Lower leg skin (tissue), 4 donors: ENCODE measurements around the gene DKC1. TPM values are rescaled to one million over a fixed set of nuclear protein-coding genes. Genes with fewer than 3 reads are reported as not detected.

Experiments
- DNase-seq, 2 donors: peaks; one replicate each; pipeline ENCODE4 v3.0.0-alpha.2; 2019; ENCODE audit warnings: low spot score in 2 of 2
- H3K4me3 ChIP-seq: fragments of 200-600 bp; sonication (generic); 2 replicates; pipeline ENCODE4 v1.5.1; 2017; ENCODE audit warnings: mild to moderate bottlenecking, low read depth; ENCODE audit not compliant: poor library complexity, severe bottlenecking
- POLR2A ChIP-seq, 2 donors: fragments of 450-650 bp; IDR thresholded peaks; one replicate each; pipeline ENCODE4 v1.6.1; 2016 to 2017; ENCODE audit warnings: antibody characterized with exemption in 2 of 2, mild to moderate bottlenecking in 1 of 2, moderate library complexity in 1 of 2
- WGBS, 2 donors: methylation state at CpG; one replicate each; pipeline ENCODE4 v1.1.5; 2018; 5-methylcytosine and 5-hydroxymethylcytosine counted together
- intact Hi-C: fragments of 100-400 bp; cut with DNase I; formaldehyde crosslinking; loops from one replicate; pipeline ENCODE4 v1.15.0; 2023; ENCODE audit warnings: low total_unique reads
- total RNA-seq, 4 donors: library from RNA; depleted of rRNA; stranded (reverse); fragments of >200 nt; gene quantifications; one replicate each; pipeline ENCODE4 v1.1.0, GENCODE V29; 2016
- TF ChIP-seq, protein P1 (sequence below), 3 donors: fragments of 450-650 bp; IDR thresholded peaks; one replicate each; pipeline ENCODE4 v1.5.1; 2016; ENCODE audit warnings: antibody characterized with exemption in 3 of 3, mild to moderate bottlenecking in 3 of 3, moderate library complexity in 2 of 3

Gene DKC1
- total RNA-seq: 10 to 100 TPM; 25.8 to 33.9 (median 29.3) TPM

DNA sequence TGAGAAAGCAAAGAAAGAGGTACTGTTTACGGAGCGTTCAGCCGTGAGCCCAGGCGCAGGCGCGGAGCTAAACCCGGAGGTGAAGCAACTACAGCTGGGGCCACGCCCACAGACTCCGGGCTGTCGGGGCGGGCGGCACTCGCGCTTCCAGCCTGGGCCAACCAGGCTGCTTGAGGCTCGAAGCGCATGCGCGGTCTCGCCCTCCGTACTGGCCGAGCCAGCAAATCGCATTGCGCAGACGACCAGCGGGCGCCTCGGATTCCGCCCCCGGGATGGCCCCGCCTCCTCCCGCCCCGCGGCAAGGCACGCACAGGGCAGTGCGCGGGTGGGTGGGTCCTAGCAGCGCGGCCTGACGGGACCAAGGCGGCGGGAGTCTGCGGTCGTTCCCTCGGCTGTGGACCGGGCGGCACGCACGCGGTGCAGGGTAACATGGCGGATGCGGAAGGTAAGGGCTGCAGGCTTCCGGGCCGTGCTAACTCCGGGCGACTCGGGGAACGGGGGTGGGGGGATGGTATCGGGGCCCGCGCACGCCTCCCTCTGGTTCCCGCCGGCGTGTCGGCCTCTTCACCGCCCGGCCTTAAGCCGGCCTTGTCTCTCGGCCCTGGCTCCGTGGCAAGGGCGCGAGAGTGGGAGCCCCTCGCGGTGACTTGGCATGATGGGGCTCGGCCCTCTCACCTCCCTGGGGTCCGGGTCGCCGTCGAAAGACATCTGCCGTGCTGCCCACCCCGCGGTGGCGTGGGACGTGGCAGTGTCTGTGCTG lies at the start of gene DKC1:
TSS of gene DKC1 (plus strand) at position 328 of the 760 bp plus-strand sequence. CDS start at position 430, 102 bp downstream.
- WGBS, 2 donors: 0 to 60% methylated on average over 13 to 69 of the region's 84 CpGs
- DNase-seq: peak; percentile 90 to 98
- intact Hi-C loops: no loop called here
- H3K4me3 ChIP-seq: peak within 1 kb of the TSS; percentile 56
- no peak for TF ChIP-seq POLR2A (IDR thresholded peaks at IDR 0.05)
- TF ChIP-seq, protein P1, sequence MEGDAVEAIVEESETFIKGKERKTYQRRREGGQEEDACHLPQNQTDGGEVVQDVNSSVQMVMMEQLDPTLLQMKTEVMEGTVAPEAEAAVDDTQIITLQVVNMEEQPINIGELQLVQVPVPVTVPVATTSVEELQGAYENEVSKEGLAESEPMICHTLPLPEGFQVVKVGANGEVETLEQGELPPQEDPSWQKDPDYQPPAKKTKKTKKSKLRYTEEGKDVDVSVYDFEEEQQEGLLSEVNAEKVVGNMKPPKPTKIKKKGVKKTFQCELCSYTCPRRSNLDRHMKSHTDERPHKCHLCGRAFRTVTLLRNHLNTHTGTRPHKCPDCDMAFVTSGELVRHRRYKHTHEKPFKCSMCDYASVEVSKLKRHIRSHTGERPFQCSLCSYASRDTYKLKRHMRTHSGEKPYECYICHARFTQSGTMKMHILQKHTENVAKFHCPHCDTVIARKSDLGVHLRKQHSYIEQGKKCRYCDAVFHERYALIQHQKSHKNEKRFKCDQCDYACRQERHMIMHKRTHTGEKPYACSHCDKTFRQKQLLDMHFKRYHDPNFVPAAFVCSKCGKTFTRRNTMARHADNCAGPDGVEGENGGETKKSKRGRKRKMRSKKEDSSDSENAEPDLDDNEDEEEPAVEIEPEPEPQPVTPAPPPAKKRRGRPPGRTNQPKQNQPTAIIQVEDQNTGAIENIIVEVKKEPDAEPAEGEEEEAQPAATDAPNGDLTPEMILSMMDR (IDR thresholded peaks at IDR 0.05): no peak

DNA sequence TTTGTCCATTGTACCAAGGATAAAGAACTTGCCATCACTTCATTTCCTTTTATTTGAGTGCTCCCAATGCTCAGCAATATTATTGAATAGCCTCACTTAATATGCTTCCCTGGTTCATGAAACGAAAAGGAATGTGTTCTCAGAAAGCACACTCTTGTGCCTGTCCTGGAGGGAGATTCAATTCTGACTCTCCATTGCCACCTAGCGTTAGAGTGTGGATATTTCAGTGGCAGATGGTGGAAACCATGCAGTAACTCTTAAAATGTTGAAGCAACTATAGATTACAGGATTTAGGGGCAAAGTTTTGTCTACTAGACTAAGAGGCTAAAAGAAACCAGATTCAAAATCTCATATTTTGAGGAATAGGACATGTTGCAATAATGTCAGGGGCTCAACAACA lies 47.7 kb upstream of the DKC1 start:
- no peak overlapping the region for H3K4me3 ChIP-seq
- TF ChIP-seq, protein P1 (IDR thresholded peaks at IDR 0.05): no peak
- TF ChIP-seq POLR2A (IDR thresholded peaks at IDR 0.05): no peak
- WGBS, 2 donors: 0 to 3% methylated on average over 2 of the region's 2 CpGs
- intact Hi-C loops: no loop called here
- DNase-seq: no peak

DNA sequence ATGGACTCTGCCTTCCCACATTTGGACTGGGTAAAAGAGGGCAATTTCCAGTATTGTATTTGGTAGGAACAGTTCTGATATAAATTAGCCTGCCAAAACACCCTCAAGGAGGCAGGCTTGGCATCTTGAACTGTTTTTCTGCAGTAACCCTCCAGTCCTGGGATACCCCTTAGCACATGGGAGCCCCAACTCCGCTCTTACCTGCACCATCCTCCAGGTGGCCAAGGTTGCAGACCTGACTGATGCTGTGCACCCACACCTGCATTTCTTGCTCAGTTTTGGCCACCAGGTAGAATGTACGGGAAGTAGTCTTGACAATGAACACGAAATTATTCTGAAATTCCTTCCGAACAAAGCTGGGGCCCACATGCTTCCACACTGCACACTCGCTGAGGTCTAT lies 46.8 kb upstream of the DKC1 start:
- no peak overlapping the region for H3K4me3 ChIP-seq
- WGBS, 2 donors: 78 to 88% methylated on average over 5 of the region's 5 CpGs
- no peak for TF ChIP-seq POLR2A (IDR thresholded peaks at IDR 0.05)
- no peak for DNase-seq
- intact Hi-C loops: no loop called here

DNA sequence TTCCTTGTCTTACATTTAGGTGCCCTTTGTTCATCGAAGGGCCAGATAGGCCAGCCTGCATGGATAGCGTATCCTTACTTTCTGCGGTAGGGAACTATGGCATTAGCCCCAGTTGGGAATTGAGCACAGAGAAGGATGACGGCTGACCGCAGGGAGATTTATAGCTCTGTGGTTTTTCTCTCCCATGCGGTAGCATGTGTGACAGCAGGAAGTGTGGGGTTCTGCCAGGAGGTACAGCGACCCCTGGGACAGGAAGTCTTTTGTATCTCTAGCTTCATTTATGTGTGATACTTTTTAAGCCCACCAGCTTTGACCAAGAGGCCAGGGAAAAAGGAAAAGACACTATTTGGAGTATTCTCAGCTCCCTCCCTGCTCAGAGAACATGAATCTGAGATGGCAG lies 44.8 kb upstream of the DKC1 start:
- no peak overlapping the region for H3K4me3 ChIP-seq
- intact Hi-C loops: loop anchor here (2.0 kb wide), 1 partner anchor 29 kb away; no protein-coding TSS in a partner anchor
- WGBS, 2 donors: 31 to 57% methylated on average over 4 to 7 of the region's 7 CpGs
- no peak for DNase-seq
- TF ChIP-seq, protein P1 (IDR thresholded peaks at IDR 0.05): no peak
- no peak for TF ChIP-seq POLR2A (IDR thresholded peaks at IDR 0.05)

DNA sequence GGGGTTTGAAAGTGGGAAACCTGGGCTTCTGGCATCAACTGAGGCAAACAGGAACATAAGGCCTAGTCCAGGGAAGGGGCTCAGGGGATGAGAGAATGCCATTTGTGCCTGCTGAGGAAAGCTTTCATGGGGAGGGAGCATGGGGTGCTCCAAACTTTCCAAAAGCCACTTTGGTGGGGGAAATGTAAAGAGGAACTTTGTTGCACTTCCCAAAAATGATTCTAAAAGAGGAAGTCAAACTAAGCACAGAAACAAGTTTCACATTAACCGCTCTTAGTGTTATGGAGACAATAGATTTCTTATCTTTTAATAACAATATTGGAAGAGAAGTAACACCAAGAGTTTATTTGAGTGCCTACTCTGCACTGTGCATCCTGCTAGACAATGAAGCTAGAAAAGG lies 44.0 kb upstream of the DKC1 start:
- intact Hi-C loops: loop anchor here (2.0 kb wide), 1 partner anchor 28 kb away; no protein-coding TSS in a partner anchor
- DNase-seq: no peak
- TF ChIP-seq POLR2A (IDR thresholded peaks at IDR 0.05): no peak
- TF ChIP-seq, protein P1 (IDR thresholded peaks at IDR 0.05): no peak
- WGBS, 2 donors: 63 to 78% methylated on average over 1 of the region's 1 CpG
- no peak overlapping the region for H3K4me3 ChIP-seq

DNA sequence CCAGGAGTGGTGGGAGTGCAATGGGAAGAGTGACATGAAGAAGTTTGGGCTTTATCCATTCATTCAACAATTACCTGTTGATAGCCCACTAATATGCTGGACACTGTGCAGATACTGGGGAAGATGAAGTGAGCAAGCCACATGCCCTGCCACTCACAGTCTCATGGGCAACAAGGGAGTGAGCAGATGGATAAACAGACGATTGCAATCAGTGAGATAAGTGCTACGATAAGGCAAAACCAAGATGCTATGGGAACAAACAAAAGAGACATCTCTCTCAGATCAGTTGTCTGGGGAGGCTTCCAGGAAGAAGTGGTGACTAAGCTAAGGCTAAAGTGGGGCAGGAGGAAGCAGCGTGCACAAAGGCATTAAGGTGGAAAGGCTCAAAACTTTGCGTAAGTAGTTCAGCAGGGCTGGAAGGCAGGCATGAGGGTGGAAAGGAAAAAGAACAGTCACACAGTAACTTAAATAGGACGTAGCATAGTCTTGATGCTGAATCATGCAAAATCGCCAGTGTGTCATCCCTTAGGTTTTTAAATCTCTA lies 43.5 kb upstream of the DKC1 start:
- H3K4me3 ChIP-seq: no peak overlapping the region
- no peak for DNase-seq
- WGBS, 2 donors: 61 to 64% methylated on average over 6 of the region's 6 CpGs
- TF ChIP-seq POLR2A (IDR thresholded peaks at IDR 0.05): no peak
- TF ChIP-seq, protein P1 (IDR thresholded peaks at IDR 0.05): no peak
- intact Hi-C loops: loop anchor here (2.0 kb wide), 1 partner anchor 28 kb away; no protein-coding TSS in a partner anchor
